COLO668 (cell line): ENCODE results near the gene ATP8A1.
"Not testable (repeated sequence)": the region's sequence is repeated elsewhere in the genome, so short reads cannot be mapped to it uniquely, and the experiment has no call there.

Experiments
- DNase-seq: peaks from one replicate; lab custom pipeline; 2025; ENCODE audit not compliant: unreplicated experiment; lab: John Stamatoyannopoulos, UW

Gene ATP8A1

DNA sequence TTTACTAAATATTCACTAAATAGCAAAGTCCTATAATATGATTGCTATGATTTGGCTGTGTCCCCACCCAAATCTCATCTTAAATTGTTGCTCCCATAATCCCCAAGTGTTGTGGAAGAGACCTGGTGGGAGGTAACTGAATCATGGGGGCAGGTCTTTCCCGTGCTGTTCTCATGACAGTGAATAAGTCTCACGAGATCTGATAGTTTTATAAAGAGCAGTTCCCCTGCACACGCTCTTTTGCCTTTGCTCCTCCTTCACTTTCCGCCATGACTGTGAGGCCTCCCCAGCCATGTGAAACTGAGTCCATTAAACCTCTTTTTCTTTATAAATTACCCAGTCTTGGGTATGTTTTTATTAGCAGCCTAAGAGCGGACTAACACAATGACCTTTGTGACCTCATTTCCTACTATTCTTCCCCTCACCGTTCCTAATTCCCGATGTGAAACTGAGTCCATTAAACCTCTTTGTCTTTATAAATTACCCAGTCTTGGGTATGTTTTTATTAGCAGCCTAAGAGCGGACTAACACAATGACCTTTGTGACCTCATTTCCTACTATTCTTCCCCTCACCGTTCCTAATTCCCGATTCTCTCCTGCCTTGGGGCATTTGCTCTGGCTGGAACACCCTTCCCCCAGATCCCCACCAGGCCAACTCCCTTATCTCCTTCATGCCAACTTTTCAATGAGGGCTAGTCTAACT, 4.2 kb downstream of the ATP8A1 start:
- DNase-seq: not testable (repeated sequence)

- DNase-seq: no peak
These were observed 7.0 kb downstream of the ATP8A1 start for GRCh38 chr4:42649870-42650269.

DNA sequence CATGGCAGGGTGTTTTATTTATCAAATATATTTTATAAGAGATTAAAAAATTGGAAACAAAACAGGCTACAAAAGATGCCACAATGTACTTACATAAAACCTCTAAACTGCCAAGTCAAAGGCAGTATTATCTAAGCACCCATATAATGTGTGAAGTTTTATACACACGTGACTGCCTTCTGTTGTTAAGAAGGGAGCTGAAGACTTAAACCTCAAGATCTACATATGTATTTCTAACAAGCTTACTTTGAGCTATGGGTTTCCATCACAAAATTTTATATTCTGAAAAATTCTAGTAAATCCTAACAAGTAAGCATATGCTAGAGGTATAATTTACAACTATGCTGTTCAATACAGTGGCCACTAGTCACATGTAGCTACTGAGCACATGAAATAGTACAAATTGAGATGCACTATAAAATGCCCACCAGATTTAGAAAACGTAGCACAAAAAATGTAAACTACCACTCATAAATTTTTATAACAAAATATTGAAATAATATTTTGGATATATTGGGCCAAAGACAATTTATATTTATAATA, 9.8 kb downstream of the ATP8A1 start:
- DNase-seq: no peak

DNA sequence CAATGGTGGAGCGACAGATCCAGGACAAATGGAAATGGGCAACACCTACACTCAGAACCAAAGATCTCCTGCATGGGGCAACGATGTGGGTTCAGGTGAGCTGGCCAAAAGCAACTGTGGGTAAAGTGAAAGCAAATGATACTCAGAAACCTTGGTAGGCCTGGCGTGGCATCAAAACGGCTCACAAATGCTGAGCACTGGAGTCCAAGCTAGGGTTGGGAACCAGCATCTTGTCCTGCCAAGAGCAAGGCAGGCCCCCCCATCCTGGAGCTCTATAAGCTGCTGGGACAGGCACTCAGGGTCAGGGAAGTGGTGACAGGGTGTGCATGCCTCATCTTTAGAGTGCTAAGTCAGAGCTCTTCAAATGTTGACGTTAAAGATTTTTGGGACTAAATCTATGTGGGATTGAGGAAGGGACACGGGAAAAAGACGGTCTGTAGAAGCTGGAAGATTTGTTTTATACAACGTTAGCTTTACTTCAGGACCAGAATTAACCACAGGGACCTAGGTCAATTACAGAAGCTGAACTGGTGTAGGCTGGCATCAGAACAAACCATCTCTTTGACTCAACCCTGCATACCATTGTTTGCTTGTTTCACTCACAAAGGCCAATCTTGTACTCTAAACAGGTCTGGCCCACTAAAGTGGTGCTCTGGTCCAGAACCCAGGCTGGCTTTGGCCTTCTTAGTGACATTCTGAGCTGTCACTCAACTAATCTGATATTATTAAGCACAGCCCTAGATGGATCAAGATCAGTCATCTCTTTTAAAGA, 10.7 kb downstream of the ATP8A1 start:
- no peak for DNase-seq

DNA sequence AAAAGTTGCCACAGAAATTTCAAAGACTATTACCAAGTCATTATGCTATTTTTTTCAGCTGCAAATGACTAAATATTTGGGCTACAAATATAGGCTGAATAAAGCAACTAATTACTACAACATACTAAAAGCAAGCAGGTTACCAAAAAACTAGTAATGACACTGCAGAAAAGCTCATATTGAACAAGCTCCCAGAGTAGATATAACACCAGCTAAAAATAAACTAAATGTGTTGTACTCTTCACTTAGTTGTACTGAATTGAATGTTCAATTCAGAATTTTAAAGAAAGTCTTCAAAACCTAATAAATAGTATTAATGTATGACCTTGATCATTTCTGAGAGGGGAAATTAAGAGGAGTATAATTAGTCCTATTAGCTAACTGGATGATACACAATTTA, 12.0 kb downstream of the ATP8A1 start:
- no peak for DNase-seq

GRCh38 chr4:42643685-42644084, 13.2 kb downstream of the ATP8A1 start:
- DNase-seq: no peak

DNA sequence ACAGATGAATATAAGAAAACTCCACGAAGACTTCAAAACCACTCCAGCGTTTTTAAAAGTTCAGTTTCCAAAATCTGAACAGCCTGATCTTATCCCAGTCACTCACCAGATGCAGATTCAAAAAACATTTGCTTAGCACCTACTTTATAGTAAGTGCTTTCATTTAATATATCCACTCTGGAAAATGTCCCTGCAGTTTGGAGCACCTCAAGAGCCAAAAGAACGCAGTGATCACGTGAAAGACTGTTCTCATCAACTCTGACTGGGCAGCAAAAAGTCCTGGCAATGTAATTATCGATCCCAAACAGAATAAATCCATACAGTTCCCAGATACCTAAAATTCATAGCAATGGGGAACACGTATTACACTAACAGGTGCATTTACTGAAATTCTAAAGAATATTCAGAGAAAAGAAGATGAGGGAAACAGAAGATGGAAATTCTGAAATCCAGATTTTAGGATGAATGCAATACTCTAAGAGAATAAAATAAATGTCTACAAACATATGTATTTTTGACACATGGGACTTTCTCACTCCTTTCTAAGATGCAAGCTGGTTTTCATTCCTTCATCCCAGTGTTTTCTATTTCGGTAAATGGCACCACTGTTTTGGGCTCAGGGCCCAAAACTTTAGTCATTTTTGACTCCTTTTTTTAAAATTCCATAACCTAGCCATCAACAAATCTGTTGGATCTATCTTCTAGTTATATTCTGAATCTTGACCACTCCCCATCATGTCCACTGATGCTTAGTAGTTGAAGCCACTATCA, 13.9 kb downstream of the ATP8A1 start:
- DNase-seq: no peak

DNA sequence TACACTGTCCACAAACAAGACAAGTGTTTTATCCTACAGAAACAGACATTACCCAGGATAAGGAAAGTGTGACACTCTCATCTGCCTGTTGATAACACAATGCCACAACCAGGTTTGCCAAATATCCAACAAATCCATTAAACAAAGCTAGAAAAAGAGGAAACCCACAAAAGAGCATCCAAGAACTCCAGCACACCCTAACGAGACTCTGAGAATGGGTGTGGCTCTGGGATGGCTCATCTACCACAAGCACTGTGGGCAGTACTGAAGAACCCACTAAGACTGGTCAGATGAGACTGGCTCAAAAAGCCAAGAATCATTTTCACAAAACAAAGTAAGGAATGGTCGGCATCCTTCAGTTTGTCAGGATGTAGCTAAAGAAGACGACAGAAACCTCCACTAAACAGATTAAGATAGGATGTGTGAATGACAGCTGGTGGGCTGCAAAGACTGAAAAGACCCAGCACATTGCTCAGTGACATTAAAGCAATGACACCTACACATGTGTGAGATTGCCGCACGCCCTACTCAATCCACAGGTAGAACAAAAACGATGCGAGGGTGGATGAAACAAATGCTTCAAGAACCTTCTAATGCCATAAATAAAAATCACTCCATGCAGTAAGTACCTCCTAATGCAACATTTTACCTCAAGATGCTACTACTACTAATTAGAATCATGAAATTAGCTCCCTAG, 14.7 kb downstream of the ATP8A1 start:
- DNase-seq: no peak

DNA sequence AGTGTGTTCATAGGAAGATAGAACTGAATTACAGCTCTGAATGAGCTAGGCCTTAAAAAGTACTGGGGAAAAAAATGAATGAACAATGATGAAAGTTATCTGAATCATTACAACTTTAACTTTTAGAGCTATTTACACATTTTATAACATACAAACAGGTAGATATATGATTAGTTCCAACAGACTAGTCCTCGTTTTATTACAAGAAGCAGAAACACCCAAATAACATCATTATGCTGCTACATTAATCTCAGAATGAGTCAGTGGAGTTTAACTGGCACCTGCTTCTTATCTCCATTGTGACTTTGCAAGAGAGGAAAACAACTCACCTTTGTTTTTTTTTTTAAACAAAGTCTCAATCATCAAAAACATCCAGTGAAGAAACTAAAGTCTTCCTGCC, 15.2 kb downstream of the ATP8A1 start:
- DNase-seq: no peak

GRCh38 chr4:42641161-42641560, 15.7 kb downstream of the ATP8A1 start:
- DNase-seq: no peak

GRCh38 chr4:42640613-42641012, 16.3 kb downstream of the ATP8A1 start:
- DNase-seq: no peak

DNA sequence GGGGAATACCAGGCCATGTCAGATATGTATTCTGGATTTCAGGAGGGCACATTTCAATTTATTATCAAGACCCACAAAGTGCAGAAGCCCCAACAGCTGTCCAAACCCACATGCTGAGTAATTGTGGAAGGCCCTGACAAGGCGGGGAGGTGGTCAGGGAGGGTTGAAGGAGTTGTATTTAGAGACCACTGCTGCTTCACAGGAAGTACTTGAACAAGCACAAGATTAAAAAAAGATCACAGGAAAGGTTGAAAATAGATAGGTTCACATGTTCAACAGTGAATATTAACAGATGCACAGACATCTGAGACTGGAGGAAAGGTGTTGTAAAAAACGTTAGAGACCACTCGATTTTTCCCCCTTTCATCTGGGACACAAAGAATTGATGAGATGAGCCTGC, 17.9 kb downstream of the ATP8A1 start:
- no peak for DNase-seq

DNA sequence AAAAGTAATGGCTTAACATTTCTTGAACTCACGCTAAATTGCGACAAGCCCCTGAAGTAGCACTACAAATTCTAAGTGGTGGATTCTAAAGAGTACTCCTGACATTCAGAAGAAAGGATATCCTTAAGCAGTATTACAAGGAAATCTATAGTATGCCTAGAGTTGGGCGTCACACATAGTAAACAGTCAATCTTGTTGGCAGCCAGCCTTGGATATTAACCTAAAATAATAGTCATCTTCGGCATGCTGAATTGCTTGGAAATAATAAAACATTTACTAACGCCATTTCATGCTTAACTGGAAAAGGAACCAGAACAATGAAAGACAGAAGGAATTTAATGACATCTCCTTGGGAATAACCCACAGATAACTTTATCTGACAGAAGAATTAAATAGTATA, 18.6 kb downstream of the ATP8A1 start:
- no peak for DNase-seq

- DNase-seq: no peak
These were observed 19.0 kb downstream of the ATP8A1 start for GRCh38 chr4:42637867-42638266.

DNA sequence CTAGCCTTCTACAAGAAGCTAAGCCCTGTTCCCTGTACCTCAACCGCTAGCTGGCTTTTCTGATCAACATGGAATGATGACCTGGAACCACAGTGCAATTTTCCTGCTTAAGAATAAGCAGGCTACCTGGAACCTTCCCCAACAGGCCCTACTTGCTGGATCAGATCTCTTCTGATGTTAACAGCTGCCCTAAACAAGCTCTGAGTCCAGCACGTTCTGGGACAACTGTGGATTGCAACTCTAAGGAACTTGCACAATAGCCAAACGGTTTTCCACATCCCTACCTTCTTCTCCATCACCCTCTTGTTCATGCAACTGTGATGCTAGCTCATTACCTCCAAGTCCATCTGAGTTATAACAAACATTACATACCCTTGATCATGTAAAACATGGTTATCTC, 19.8 kb downstream of the ATP8A1 start:
- DNase-seq: no peak

- no peak for DNase-seq
These were observed 20.3 kb downstream of the ATP8A1 start for GRCh38 chr4:42636645-42636949.

DNA sequence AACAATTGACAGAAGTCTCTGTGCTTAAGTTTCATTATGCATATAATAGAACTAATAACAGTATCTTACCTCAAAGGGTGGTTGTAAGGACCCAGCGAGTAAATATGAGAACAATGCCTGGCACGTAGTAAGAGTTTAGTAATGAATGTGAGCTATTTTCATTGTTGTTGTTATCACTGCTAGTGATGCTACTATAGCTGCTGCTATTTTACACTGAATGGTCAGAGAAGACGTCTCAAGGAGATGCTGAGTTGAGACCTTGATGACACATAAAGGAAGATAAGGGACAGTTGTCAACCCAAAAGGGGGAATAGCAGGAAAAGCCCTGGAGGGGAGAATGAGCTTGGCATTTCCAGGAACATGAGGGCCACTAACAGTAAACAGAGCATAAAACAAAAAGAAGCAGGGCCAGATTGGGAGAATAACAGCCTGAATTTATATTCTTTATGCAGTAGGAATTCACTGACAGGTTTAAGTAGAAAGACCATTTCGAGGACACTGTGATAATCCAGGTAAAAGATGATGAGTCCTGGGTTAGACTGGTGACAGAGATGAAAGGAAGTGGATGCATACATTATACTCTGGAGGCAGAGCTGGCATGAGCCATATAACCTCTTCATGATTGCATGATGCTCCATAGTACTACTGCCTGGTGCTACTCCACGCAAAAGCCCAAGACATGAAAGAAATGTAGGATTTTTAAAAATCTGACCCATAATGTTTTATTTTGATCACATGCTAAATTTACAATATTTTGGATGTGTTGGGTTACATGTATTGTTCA, 23.1 kb downstream of the ATP8A1 start:
- DNase-seq: no peak

DNA sequence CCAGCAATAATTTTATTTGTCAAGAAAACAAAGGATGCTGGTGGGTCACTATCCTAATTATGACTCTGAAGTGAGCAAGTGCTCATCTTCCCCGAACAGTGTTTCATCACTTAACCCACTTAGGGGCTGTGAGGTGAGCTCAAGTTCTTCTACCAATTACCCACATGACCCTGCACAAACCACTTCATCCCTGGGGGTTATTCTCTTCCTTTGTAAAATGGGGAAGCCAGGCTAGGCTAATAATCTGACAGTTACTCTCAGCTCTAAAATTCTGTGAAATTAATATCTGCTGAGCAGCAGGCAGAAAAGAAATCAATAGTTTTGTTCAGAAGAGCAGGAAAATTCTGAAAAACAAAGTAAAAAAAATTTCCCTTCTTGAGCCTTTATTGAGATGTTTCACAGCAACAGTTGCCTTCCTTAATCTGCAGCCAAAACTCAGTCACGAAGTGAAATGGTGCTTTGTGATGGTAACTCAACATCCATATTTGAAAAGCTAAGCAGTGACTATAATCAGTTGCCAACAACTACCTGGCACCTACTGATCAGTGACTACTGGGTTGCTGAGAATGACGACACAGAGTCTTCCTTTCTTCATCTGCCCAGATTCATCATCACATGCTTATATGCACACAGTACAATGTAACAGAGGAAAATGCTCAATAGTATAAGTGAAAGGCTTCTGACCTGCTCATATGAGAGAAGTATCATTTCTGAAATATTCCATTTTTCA, 24.1 kb downstream of the ATP8A1 start:
- DNase-seq: no peak

- no peak for DNase-seq
These were observed 26.0 kb downstream of the ATP8A1 start for GRCh38 chr4:42630908-42631307.

DNA sequence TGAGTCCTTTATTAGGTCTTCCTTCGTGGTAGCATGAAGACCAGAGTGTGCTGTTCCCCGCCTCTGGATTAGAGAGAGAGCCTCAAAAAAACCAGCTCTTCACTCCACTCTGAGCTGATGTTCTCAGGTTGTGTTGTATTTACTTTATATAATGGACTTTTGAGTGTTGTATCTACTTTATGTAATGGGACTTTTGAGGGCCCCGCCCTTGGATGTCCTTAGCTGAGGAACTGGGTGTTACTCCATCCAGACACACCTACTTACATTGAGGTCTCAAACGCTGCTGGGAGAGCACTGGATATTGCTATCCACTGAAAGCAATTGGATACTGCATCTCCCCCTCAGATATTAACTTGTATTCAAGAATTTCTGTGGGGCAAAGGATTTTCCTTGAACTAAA, 28.2 kb downstream of the ATP8A1 start:
- no peak for DNase-seq
